MM.1S (cell line): Measurements from ENCODE around the gene NCR3LG1.

Source experiments
- DNase-seq: peaks from one replicate; pipeline ENCODE4 v3.0.0-alpha.2; 2015
- H2AFZ ChIP-seq: fragments of 300-600 bp; sonication (generic); 2 replicates; pipeline ENCODE4 v1.6.0; 2016; ENCODE audit warnings: antibody characterized with exemption, low read length
- H3F3A ChIP-seq: fragments of 300-600 bp; sonication (generic); 2 replicates; pipeline ENCODE4 v1.6.1; 2016; ENCODE audit warnings: mild to moderate bottlenecking, antibody characterized with exemption, low read length, moderate library complexity, mixed read lengths; ENCODE audit not compliant: insufficient read depth
- H3K27ac ChIP-seq: fragments of 300-600 bp; sonication (generic); 2 replicates; pipeline ENCODE4 v1.5.1; 2016; ENCODE audit warnings: mild to moderate bottlenecking, low read length
- H3K27me3 ChIP-seq: fragments of 300-600 bp; sonication (generic); replicated peaks from 2 replicates; pipeline ENCODE4 v1.6.0; 2016; ENCODE audit warnings: low read length; ENCODE audit not compliant: insufficient read depth
- H3K36me3 ChIP-seq: fragments of 300-600 bp; sonication (generic); replicated peaks from 2 replicates; pipeline ENCODE4 v1.6.1; 2016; ENCODE audit warnings: mild to moderate bottlenecking, low read length, mixed read lengths; ENCODE audit not compliant: insufficient read depth
- H3K4me1 ChIP-seq: fragments of 300-600 bp; sonication (generic); 2 replicates; pipeline ENCODE4 v1.6.1; 2016; ENCODE audit warnings: low read length, mixed read lengths
- H3K4me2 ChIP-seq: fragments of 300-600 bp; sonication (generic); 2 replicates; pipeline ENCODE4 v1.6.0; 2016; ENCODE audit warnings: low read depth, low read length
- H3K4me3 ChIP-seq: fragments of 300-600 bp; sonication (generic); 2 replicates; pipeline ENCODE4 v1.5.1; 2016; ENCODE audit warnings: low read length, mixed read lengths
- H3K79me2 ChIP-seq: fragments of 300-600 bp; sonication (generic); 2 replicates; pipeline ENCODE4 v1.6.1; 2016; ENCODE audit warnings: mixed run types, low read length, mixed read lengths
- H3K9ac ChIP-seq: fragments of 300-600 bp; sonication (generic); 2 replicates; pipeline ENCODE4 v1.6.1; 2016; ENCODE audit warnings: low read length, mixed read lengths
- H3K9me2 ChIP-seq: fragments of 300-600 bp; sonication (generic); replicated peaks from 2 replicates; pipeline ENCODE4 v1.6.1; 2016; ENCODE audit warnings: mild to moderate bottlenecking, low read length, mixed read lengths; ENCODE audit not compliant: insufficient read depth
- H3K9me3 ChIP-seq: fragments of 300-600 bp; sonication (generic); replicated peaks from 2 replicates; pipeline ENCODE4 v1.6.1; 2016; ENCODE audit warnings: mild to moderate bottlenecking, low read length, mixed read lengths; ENCODE audit not compliant: insufficient read depth
- H4K20me1 ChIP-seq: fragments of 300-600 bp; sonication (generic); 2 replicates; pipeline ENCODE4 v1.6.1; 2016; ENCODE audit warnings: mild to moderate bottlenecking, low read length, moderate library complexity, mixed read lengths; ENCODE audit not compliant: insufficient read depth
- CTCF ChIP-seq: fragments of 300-600 bp; sonication (generic); IDR thresholded peaks from 2 replicates; pipeline ENCODE4 v1.5.1; 2016; ENCODE audit warnings: antibody characterized with exemption, low read length, mixed read lengths
- EZH2 ChIP-seq: fragments of 300-600 bp; sonication (generic); optimal IDR thresholded peaks from 2 replicates; pipeline ENCODE3; 2017; ENCODE audit warnings: low read depth, mild to moderate bottlenecking, antibody characterized with exemption, low read length, mixed read lengths
- EZH2phosphoT487 ChIP-seq: fragments of 300-600 bp; sonication (generic); IDR thresholded peaks from 2 replicates; pipeline ENCODE4 v1.6.1; 2018; ENCODE audit warnings: antibody characterized with exemption, low read length

The NCR3LG1 gene

GRCh38 chr11:17366495-17366894 is 14.9 kb downstream of the NCR3LG1 start:
- no peaks in the 10 kb centered on the region for H3K27me3 ChIP-seq
- H2AFZ ChIP-seq = no peak overlapping the region
- H3F3A ChIP-seq = no peaks in the 10 kb centered on the region
- H3K9me2 ChIP-seq = no peaks in the 10 kb centered on the region
- H4K20me1 ChIP-seq = no peaks in the 10 kb centered on the region
- H3K27ac ChIP-seq = no peak overlapping the region
- H3K9ac ChIP-seq = no peak overlapping the region
- no peaks in the 10 kb centered on the region for H3K9me3 ChIP-seq
- DNase-seq = no peak
- no peaks in the 10 kb centered on the region for H3K36me3 ChIP-seq
- no peaks in the 10 kb centered on the region for H3K79me2 ChIP-seq
- TF ChIP-seq EZH2 (no peak), CTCF (no peak), EZH2phosphoT487 (no peak)
- no peak overlapping the region for H3K4me2 ChIP-seq
- no peaks in the 10 kb centered on the region for H3K4me1 ChIP-seq
- H3K4me3 ChIP-seq = no peak overlapping the region

GRCh38 chr11:17368551-17368950 is 17.0 kb downstream of the NCR3LG1 start:
- Histone ChIP-seq H3K79me2 (no peaks in the 10 kb centered on the region), H3K9ac (no peak overlapping the region), H3K4me3 (no peak overlapping the region), H3K9me3 (no peaks in the 10 kb centered on the region), H4K20me1 (no peaks in the 10 kb centered on the region), H3K27ac (no peak overlapping the region), H3K4me2 (no peak overlapping the region), H2AFZ (no peak overlapping the region), H3K27me3 (no peaks in the 10 kb centered on the region), H3F3A (no peaks in the 10 kb centered on the region), H3K4me1 (no peaks in the 10 kb centered on the region), H3K36me3 (no peaks in the 10 kb centered on the region), H3K9me2 (no peaks in the 10 kb centered on the region)
- DNase-seq = no peak
- no peak for TF ChIP-seq EZH2
- TF ChIP-seq EZH2phosphoT487 = no peak

- Histone ChIP-seq H3K4me1 (no peaks in the 10 kb centered on the region), H3K9me2 (no peaks in the 10 kb centered on the region), H3K36me3 (no peaks in the 10 kb centered on the region), H3K27ac (no peak overlapping the region), H3K9me3 (no peaks in the 10 kb centered on the region), H3K4me2 (no peak overlapping the region), H3F3A (no peaks in the 10 kb centered on the region), H2AFZ (no peak overlapping the region), H3K4me3 (no peak overlapping the region), H3K27me3 (no peaks in the 10 kb centered on the region), H3K79me2 (no peaks in the 10 kb centered on the region), H3K9ac (no peak overlapping the region), H4K20me1 (no peaks in the 10 kb centered on the region)
- no peak for TF ChIP-seq EZH2phosphoT487
- TF ChIP-seq EZH2 = no peak
- no peak for TF ChIP-seq CTCF
- DNase-seq = no peak
These were observed 17.5 kb downstream of the NCR3LG1 start for GRCh38 chr11:17369094-17369493.

GRCh38 chr11:17369684-17370243 is 18.2 kb downstream of the NCR3LG1 start:
- TF ChIP-seq EZH2 (no peak), CTCF (no peak), EZH2phosphoT487 (no peak)
- Histone ChIP-seq H3K27ac (no peak overlapping the region), H3K4me3 (no peak overlapping the region), H3K4me1 (no peaks in the 10 kb centered on the region), H2AFZ (no peak overlapping the region), H3K27me3 (no peaks in the 10 kb centered on the region), H3K9ac (no peak overlapping the region), H3K36me3 (no peaks in the 10 kb centered on the region), H3K9me2 (no peaks in the 10 kb centered on the region), H3K9me3 (no peaks in the 10 kb centered on the region), H3K79me2 (no peaks in the 10 kb centered on the region), H4K20me1 (no peaks in the 10 kb centered on the region), H3F3A (no peaks in the 10 kb centered on the region), H3K4me2 (no peak overlapping the region)
- no peak for DNase-seq
